ENCODE data around the gene RAD51C. TPM values are rescaled to one million over a fixed set of nuclear protein-coding genes. Genes with fewer than 3 reads are reported as not detected.

RAD51C gene
- total RNA-seq, 2 donors from 2014 or later, result 18.0 to 26.5 TPM

DNA sequence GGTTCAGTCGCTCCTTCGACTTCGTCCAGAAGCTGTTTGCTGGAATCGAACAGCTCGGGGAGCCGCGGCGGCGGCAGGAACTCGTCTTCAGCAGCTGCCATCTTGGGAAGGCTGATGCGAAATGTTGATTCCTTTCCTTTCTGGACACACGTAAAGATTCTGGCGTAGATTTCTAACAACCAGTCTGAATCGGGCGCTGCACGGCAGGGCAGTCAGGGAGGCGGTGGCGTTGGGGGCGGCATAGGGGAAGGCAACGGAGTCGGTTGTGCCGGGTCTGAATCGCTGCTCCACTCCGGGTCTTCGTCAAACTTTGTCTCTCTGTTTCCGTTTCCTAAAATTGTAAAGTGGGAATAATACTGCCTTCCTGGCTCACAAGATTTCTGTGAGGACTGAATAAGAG lies 30.9 kb upstream of the RAD51C start:
- 94% methylated on average over 16 to 26 of the region's 26 CpGs for WGBS, 2 experiments (ENCODE audit: insufficient coverage in 1 of 2, insufficient read length in 1 of 2)
- H3K27me3 Mint-ChIP-seq (ENCODE audit: insufficient read depth), result no peaks in the 10 kb centered on the region
- no peak overlapping the region for H3K4me3 Mint-ChIP-seq

DNA sequence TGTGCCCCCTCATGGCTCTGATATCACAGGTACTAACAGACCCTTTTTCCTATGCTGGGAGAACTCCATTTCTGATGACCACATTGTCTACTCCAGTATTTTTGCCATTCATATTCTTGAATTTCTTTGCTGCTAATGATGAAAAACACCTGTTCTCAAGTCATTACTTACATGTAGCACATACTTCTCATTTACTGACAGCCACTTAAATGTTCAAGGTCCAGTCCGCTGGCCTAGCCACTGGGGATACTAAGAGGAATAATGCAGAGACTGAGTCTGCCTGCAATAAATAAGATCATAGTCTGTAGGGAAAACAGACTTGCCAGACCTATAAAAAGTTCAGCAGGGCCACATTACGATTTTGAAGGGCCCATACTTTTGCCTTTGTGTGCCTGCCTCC lies 28.1 kb upstream of the RAD51C start:
- H3K4me3 Mint-ChIP-seq, result no peak overlapping the region
- Histone ChIP-seq H3K4me1 (ENCODE audit: control insufficient read depth, insufficient read depth, low read length) (no peaks in the 10 kb centered on the region), H3K36me3 (ENCODE audit: control insufficient read depth, insufficient read depth, low read length) (no peaks in the 10 kb centered on the region), H3K27me3 (ENCODE audit: control insufficient read depth, insufficient read depth, low read length, poor library complexity, severe bottlenecking) (peaks cover 8% of the 10 kb centered on the region), H3K9ac (ENCODE audit: extremely low read depth, low read length, poor library complexity, severe bottlenecking) (no peak overlapping the region), H3K4me3 (ENCODE audit: low read length) (no peak overlapping the region), H3K9me3 (ENCODE audit: control insufficient read depth, low read length) (no peaks in the 10 kb centered on the region), H3K27ac (ENCODE audit: low read depth, low read length) (no peak overlapping the region)
- H3K27me3 Mint-ChIP-seq (ENCODE audit: insufficient read depth), result peaks cover 3% of the 10 kb centered on the region
- H3K4me1 Mint-ChIP-seq, result peaks cover 4% of the 10 kb centered on the region
- TF ChIP-seq, protein P1, sequence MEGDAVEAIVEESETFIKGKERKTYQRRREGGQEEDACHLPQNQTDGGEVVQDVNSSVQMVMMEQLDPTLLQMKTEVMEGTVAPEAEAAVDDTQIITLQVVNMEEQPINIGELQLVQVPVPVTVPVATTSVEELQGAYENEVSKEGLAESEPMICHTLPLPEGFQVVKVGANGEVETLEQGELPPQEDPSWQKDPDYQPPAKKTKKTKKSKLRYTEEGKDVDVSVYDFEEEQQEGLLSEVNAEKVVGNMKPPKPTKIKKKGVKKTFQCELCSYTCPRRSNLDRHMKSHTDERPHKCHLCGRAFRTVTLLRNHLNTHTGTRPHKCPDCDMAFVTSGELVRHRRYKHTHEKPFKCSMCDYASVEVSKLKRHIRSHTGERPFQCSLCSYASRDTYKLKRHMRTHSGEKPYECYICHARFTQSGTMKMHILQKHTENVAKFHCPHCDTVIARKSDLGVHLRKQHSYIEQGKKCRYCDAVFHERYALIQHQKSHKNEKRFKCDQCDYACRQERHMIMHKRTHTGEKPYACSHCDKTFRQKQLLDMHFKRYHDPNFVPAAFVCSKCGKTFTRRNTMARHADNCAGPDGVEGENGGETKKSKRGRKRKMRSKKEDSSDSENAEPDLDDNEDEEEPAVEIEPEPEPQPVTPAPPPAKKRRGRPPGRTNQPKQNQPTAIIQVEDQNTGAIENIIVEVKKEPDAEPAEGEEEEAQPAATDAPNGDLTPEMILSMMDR (conservative IDR thresholded peaks at IDR 0.05), result no peak
- H3K27ac Mint-ChIP-seq, result no peak overlapping the region
- DNase-seq, result no peak
- H3K36me3 Mint-ChIP-seq (ENCODE audit: low read depth), result no peaks in the 10 kb centered on the region
- WGBS, 2 experiments (ENCODE audit: insufficient coverage in 1 of 2, insufficient read length in 1 of 2), result 89 to 100% methylated on average over 1 to 2 of the region's 2 CpGs
- no peaks in the 10 kb centered on the region for H3K9me3 Mint-ChIP-seq

More for the DNA sequence above, 30.9 kb upstream of the RAD51C start:
- Mint-ChIP-seq H3K27ac (no peak overlapping the region), H3K36me3 (ENCODE audit: low read depth) (no peaks in the 10 kb centered on the region), H3K9me3 (peaks cover 3% of the 10 kb centered on the region), H3K4me1 (peaks cover 4% of the 10 kb centered on the region)
- Histone ChIP-seq H3K4me3 (ENCODE audit: low read length) (no peak overlapping the region), H3K4me1 (ENCODE audit: control insufficient read depth, insufficient read depth, low read length) (no peaks in the 10 kb centered on the region), H3K27me3 (ENCODE audit: control insufficient read depth, insufficient read depth, low read length, poor library complexity, severe bottlenecking) (no peaks in the 10 kb centered on the region), H3K9ac (ENCODE audit: extremely low read depth, low read length, poor library complexity, severe bottlenecking) (no peak overlapping the region), H3K36me3 (ENCODE audit: control insufficient read depth, insufficient read depth, low read length) (no peaks in the 10 kb centered on the region), H3K27ac (ENCODE audit: low read depth, low read length) (no peak overlapping the region), H3K9me3 (ENCODE audit: control insufficient read depth, low read length) (no peaks in the 10 kb centered on the region)
- no peak for DNase-seq
- TF ChIP-seq, protein P1 (conservative IDR thresholded peaks at IDR 0.05), result no peak

DNA sequence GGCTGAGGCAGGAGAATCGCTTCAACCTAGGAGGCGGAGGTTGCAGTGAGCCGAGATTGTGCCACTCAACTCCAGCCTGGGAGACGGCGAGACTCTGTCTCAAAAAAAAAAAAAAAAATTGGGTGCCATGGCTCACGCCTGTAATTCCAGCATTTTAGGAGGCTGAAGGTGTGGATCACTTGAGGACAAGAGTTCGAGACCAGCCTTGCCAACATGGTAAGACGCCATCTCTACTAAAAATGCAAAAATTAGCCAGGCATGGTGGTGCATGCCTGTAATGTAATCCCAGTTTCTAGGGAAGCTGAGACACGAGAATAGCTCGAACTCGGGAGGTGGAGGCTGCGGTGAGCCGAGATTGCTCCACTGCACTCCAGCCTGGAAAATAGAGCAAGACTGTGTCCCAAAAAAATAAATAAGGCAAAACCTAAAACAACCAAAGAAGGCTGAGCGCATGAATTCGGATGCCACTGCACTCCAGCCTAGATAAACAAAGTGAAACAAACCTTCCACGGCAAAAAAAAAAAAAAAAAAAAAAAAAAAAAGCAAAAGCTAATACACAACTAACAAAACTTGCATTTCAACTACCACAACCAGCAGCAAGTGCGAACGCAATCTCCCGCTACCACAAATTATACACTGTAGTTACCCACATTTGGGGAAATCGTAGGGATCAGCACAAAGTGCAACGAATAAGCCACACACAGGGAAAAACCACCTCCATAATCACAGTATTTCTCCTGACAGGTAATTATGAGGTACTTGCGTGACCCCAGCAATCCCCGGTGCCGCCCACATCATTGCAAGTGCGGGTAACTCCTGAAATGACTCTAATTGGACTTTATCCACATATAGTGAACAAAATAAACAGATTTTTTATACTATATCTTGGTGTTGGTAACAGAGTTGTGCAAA lies 26.2 kb upstream of the RAD51C start:
- Histone ChIP-seq H3K4me3 (ENCODE audit: low read length) (no peak overlapping the region), H3K9me3 (ENCODE audit: control insufficient read depth, low read length) (no peaks in the 10 kb centered on the region), H3K9ac (ENCODE audit: extremely low read depth, low read length, poor library complexity, severe bottlenecking) (no peak overlapping the region), H3K4me1 (ENCODE audit: control insufficient read depth, insufficient read depth, low read length) (no peaks in the 10 kb centered on the region), H3K27ac (ENCODE audit: low read depth, low read length) (no peak overlapping the region), H3K27me3 (ENCODE audit: control insufficient read depth, insufficient read depth, low read length, poor library complexity, severe bottlenecking) (peaks cover 8% of the 10 kb centered on the region), H3K36me3 (ENCODE audit: control insufficient read depth, insufficient read depth, low read length) (no peaks in the 10 kb centered on the region)
- Mint-ChIP-seq H3K27ac (no peak overlapping the region), H3K4me1 (peaks cover 10% of the 10 kb centered on the region), H3K4me3 (no peak overlapping the region), H3K36me3 (ENCODE audit: low read depth) (no peaks in the 10 kb centered on the region), H3K27me3 (ENCODE audit: insufficient read depth) (peaks cover 3% of the 10 kb centered on the region), H3K9me3 (no peaks in the 10 kb centered on the region)
- no peak for DNase-seq
- WGBS, 2 experiments (ENCODE audit: insufficient coverage in 1 of 2, insufficient read length in 1 of 2), result 93 to 96% methylated on average over 17 to 25 of the region's 25 CpGs
- TF ChIP-seq, protein P1 (conservative IDR thresholded peaks at IDR 0.05), result no peak

Measured in endodermal cell (in vitro differentiated cells).